Stimulated activated CD8-positive, alpha-beta memory T cell treated with anti-CD3 and anti-CD28 coated beads, Interleukin-12 subunit alpha, Interleukin-12 subunit beta, amount 100 ng/mL, for 24 hours (primary cell): ENCODE data around the gene INTS4.
"Not testable (repeated sequence)": the region's sequence is repeated elsewhere in the genome, so short reads cannot be mapped to it uniquely, and the experiment has no call there.

ENCODE experiments used
- DNase-seq: peaks from one replicate; pipeline ENCODE4 v3.0.0-alpha.2; 2020; ENCODE audit errors: extremely low read depth

The INTS4 gene

DNA sequence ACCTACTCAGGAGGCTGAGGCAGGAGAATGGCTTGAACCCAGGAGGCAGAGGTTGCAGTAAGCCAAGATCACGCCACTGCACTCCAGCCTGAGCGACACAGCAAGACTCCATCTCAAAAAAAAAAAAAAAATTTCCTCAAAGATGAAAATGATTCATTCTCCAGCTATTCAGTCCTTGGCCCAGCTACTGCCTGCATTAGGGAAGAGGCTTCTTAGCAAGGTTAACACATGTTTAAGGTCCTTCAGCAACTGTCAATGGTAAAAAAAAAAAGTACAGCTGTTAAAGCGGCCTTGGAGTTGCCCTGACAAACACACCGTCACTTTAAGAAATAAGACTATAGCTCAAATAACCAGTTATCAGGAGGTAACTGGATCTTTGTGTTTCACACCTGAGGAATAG is 116.2 kb downstream of the INTS4 start:
- DNase-seq: not testable (repeated sequence)

- DNase-seq: no peak
Observed at GRCh38 chr11:77876045-77876444, 118.4 kb downstream of the INTS4 start.

DNA sequence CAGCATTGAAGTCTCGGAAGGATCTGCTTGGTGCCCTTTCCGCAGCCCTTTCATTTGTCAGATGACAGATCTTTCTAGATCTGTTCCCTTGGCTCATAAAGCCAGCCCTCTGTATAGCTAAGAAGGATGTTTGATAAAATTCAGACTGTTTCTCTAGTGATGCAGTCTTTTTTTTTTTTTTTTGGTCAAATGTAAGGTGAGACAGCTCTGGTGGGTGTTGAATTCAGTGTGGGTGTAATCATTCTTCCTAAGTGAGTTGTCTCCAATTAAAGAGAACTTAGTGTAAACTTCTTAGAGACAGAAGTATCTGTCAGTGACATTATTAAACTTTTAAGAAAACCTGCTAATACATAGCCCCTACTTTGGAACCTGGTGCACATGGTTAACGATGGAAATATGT is 120.3 kb downstream of the INTS4 start:
- no peak for DNase-seq

- no peak for DNase-seq
Observed at GRCh38 chr11:77873345-77873744, 121.1 kb downstream of the INTS4 start.

- DNase-seq: no peak
Observed at GRCh38 chr11:77871855-77872254, 122.6 kb downstream of the INTS4 start.

DNA sequence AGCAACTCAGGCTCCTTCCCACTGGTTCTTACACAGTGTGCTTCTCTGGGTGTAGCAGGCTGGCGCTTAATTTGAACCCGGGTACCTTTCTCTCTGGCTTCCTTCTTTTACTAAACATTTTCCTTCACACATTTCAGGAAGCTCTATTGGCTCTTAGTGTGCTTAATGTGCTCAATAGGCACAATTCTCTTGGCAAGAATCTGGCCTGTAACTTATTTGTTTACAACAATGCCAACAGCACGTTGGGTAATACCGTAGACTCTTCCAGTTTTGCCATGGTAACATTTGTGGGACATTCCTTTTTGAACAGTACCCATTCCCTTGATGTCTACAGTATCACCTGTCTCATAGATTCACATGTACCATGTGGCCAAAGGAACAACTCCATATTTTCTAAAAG is 125.7 kb downstream of the INTS4 start:
- DNase-seq: no peak

GRCh38 chr11:77866336-77866735 is 128.1 kb downstream of the INTS4 start:
- DNase-seq: no peak

DNA sequence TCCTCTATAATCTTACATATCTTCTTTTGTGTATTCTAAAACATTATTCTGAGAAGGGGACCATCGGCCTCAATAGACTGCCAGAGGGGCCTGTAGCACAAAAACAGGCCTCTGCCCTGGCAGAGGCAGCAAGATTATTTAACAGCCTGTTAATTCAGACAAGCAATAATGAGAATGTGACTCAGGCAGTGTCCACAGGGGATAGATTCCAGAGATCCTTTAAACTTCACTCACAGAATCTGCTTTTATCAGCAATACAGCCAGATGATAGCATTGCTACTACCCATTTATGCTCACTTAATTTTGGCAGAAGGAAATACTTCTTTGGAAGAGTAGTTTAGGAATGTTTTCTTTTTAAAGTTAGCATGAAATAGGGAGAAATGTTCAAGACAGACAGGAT is 128.7 kb downstream of the INTS4 start:
- no peak for DNase-seq

DNA sequence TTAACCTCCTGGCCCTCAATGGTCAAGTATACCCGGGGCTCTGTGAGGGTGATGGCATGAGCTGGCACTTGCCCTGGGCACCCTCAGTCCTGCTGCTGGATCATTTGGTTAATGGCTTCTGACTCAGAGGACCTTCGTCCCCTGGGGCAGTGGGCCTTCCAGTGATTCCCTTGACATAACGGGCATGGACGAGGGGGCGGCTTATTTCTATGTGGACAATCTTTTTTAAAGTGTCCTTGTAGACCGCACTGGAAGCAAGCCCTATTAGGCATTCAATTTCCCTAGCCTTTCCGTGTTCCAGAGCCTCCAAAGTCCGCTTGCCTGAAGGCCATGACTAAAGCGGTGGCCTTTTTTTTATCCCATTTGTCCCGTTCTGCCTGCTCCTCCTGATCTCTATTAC is 133.0 kb downstream of the INTS4 start:
- DNase-seq: not testable (repeated sequence)

GRCh38 chr11:77857906-77858457 is 136.5 kb downstream of the INTS4 start:
- not testable (repeated sequence) for DNase-seq

DNA sequence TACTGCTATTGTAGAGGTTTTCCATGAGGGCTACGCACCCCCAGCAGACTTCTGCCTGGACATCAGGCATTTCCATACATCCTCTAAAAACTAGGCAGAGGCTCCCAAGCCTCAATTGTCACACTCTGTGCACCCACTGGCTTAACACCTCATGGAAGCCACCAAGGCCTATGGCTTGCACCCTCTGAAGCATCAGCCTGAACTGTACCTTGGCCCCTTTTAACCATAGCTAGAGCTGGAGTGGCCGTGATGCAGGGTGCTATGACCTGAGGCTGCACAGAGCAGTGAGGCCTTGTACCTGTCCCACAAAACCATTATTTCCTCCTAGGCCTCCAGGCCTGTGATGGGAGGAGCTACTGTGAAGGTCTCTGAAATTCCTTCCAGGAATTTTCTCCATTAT is 139.6 kb downstream of the INTS4 start:
- no peak for DNase-seq

- no peak for DNase-seq
Observed at GRCh38 chr11:77851503-77851902, 143.0 kb downstream of the INTS4 start.

- not testable (repeated sequence) for DNase-seq
Observed at GRCh38 chr11:77843700-77844099, 150.8 kb downstream of the INTS4 start.

DNA sequence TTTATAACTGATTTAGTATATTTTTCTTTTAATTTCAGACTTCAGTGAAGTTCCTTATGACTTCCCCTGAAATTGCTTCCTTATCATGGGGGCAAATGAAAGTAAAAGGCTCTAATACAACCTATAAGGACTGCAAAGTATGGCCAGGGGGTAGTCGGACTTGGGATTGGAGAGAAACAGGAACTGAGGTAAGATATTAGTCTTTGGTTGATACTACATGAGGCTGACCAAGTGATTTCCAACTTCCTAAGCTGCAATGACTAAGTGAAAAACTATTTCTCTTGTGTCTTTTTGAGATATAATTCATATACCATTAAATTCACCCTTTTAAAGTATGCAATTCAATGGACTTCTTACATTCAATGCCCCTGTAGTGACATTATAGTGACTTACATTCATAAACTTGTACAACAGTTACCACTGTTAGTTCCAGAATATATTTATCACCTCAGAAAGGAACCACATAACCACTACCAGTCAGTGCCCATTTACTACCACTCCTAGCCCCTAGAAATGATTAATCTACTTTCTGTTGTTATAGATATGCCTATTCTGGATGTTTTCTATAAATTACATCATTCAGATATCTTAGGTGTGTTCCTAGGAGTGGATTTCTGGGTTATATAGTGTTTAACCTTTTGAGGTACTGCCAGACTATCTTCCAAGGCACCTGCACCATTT is 151.9 kb downstream of the INTS4 start:
- no peak for DNase-seq

GRCh38 chr11:77833302-77833701 is 161.2 kb downstream of the INTS4 start:
- DNase-seq: no peak

GRCh38 chr11:77828926-77829325 is 165.5 kb downstream of the INTS4 start:
- no peak for DNase-seq
